Measurements from ENCODE around the gene CDX2. TPM values are rescaled to one million over a fixed set of nuclear protein-coding genes. Genes with fewer than 3 reads are reported as not detected.

The CDX2 gene
- total and polyA plus RNA-seq, 9 of the 15 experiments (the other 6 are each of a cell fraction or from before 2014, with no cell fraction given) = 0.04 TPM; not detected in 8

DNA sequence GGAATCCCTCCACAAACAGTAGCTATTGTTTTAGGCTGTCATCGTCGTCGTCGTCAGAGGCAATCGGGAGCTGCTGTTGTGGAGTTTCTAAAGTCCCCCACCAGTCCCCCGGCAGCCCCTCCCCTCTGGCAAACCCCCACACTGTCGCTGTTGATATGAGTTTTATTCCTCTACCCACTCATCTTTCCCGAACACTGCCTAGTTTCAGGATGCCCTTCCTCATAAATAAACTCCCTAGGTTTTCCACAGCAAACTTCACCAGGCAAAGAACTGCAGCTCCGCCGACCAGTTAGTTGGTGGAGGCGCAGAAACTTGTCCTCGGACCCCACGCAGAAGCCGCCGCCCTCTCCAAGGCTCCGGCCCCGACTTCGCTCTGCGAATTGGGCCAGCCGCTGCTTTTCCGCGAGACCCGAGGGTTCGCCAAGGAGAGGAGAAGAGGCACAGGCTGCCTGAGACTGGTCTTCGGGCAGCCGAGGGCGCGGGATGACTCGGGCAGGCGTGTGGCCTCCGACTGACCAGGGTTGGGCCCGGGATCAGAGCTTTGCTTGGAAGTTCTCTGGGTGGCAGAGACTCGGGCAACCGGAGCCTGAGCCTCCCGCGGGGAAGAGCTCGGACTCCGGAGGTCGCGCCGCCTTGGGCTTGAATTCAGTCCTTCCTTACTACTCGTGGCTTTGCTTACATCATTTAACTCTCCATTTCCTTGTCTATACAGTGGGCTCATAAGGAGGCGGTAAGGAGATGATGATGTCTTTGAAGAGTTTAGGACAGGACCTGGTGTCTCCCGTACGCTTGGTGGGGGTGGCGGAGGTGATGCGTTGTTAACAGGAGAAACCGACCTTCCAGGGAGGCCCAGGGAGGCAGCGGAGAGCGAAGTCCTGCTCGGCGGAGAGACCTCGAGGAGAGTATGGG lies 41.4 kb downstream of the CDX2 start:
- intact Hi-C loops (cut with micrococcal nuclease) (no loop called here), in situ Hi-C loops (cut with MboI) (no loop called here)
- DNase-seq (ENCODE audit: extremely low read depth in 1 of 4, low spot score in 3 of 4) (no peak), ATAC-seq (no peak), FAIRE-seq (no peak)
- no peaks in the 10 kb centered on the region for H3K79me2 ChIP-seq (ENCODE audit: control insufficient read depth, insufficient read depth, low read length)
- H3K4me1 ChIP-seq (replicated peaks in 1 of 2; ENCODE audit: control insufficient read depth in 2 of 2, insufficient read depth in 2 of 2, low read length in 2 of 2) = no peaks in the 10 kb centered on the region; a peak in 1 of 5 replicates
- H2AFZ ChIP-seq (ENCODE audit: low read depth, low read length) = no peak overlapping the region
- no TSS peak for BruUV-seq (replicated peaks)
- no peaks in the 10 kb centered on the region for H4K20me1 ChIP-seq (replicated peaks; ENCODE audit: control insufficient read depth, insufficient read depth, low read length)
- TF ChIP-seq ZFP36 (IDR thresholded peaks at IDR 0.05; ENCODE audit: low read depth, low read length, partially characterized antibody) (no peak), ZNF217 (CRISPR knock-in tag; IDR thresholded peaks at IDR 0.05) (no peak), CBFA2T3 (IDR thresholded peaks at IDR 0.05) (no peak), FOSL1 (tag; conservative IDR thresholded peaks at IDR 0.05) (no peak), XRCC4 (IDR thresholded peaks at IDR 0.05; ENCODE audit: extremely low read depth, insufficient read depth, insufficient read length) (no peak), ZNF436 (CRISPR knock-in tag; IDR thresholded peaks at IDR 0.05) (no peak), EWSR1 (IDR thresholded peaks at IDR 0.05; ENCODE audit: borderline replicate concordance, low read depth, partially characterized antibody) (no peak), BACH1 (tag; IDR thresholded peaks at IDR 0.05) (no peak), ZNF445 (CRISPR knock-in tag; IDR thresholded peaks at IDR 0.05; ENCODE audit: low read depth) (no peak), ZBTB17 (CRISPR knock-in tag; IDR thresholded peaks at IDR 0.05) (no peak), HCFC1 (IDR thresholded peaks at IDR 0.05; ENCODE audit: low read depth, low read length) (no peak)
- TF ChIP-seq, protein P1, sequence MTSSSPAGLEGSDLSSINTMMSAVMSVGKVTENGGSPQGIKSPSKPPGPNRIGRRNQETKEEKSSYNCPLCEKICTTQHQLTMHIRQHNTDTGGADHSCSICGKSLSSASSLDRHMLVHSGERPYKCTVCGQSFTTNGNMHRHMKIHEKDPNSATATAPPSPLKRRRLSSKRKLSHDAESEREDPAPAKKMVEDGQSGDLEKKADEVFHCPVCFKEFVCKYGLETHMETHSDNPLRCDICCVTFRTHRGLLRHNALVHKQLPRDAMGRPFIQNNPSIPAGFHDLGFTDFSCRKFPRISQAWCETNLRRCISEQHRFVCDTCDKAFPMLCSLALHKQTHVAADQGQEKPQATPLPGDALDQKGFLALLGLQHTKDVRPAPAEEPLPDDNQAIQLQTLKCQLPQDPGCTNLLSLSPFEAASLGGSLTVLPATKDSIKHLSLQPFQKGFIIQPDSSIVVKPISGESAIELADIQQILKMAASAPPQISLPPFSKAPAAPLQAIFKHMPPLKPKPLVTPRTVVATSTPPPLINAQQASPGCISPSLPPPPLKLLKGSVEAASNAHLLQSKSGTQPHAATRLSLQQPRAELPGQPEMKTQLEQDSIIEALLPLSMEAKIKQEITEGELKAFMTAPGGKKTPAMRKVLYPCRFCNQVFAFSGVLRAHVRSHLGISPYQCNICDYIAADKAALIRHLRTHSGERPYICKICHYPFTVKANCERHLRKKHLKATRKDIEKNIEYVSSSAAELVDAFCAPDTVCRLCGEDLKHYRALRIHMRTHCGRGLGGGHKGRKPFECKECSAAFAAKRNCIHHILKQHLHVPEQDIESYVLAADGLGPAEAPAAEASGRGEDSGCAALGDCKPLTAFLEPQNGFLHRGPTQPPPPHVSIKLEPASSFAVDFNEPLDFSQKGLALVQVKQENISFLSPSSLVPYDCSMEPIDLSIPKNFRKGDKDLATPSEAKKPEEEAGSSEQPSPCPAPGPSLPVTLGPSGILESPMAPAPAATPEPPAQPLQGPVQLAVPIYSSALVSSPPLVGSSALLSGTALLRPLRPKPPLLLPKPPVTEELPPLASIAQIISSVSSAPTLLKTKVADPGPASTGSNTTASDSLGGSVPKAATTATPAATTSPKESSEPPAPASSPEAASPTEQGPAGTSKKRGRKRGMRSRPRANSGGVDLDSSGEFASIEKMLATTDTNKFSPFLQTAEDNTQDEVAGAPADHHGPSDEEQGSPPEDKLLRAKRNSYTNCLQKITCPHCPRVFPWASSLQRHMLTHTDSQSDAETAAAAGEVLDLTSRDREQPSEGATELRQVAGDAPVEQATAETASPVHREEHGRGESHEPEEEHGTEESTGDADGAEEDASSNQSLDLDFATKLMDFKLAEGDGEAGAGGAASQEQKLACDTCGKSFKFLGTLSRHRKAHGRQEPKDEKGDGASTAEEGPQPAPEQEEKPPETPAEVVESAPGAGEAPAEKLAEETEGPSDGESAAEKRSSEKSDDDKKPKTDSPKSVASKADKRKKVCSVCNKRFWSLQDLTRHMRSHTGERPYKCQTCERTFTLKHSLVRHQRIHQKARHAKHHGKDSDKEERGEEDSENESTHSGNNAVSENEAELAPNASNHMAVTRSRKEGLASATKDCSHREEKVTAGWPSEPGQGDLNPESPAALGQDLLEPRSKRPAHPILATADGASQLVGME (CRISPR knock-in tag; IDR thresholded peaks at IDR 0.05) = no peak
- TF ChIP-seq, protein P2, sequence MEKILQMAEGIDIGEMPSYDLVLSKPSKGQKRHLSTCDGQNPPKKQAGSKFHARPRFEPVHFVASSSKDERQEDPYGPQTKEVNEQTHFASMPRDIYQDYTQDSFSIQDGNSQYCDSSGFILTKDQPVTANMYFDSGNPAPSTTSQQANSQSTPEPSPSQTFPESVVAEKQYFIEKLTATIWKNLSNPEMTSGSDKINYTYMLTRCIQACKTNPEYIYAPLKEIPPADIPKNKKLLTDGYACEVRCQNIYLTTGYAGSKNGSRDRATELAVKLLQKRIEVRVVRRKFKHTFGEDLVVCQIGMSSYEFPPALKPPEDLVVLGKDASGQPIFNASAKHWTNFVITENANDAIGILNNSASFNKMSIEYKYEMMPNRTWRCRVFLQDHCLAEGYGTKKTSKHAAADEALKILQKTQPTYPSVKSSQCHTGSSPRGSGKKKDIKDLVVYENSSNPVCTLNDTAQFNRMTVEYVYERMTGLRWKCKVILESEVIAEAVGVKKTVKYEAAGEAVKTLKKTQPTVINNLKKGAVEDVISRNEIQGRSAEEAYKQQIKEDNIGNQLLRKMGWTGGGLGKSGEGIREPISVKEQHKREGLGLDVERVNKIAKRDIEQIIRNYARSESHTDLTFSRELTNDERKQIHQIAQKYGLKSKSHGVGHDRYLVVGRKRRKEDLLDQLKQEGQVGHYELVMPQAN (IDR thresholded peaks at IDR 0.05; ENCODE audit: borderline replicate concordance) = no peak
- no peaks in the 10 kb centered on the region for H3K36me3 ChIP-seq (ENCODE audit: control insufficient read depth, insufficient read depth, low read length)
- H3K9ac ChIP-seq (ENCODE audit: insufficient read depth in 1 of 2, low read depth in 2 of 2, low read length in 2 of 2) = no peak overlapping the region
- H3K9me1 ChIP-seq (ENCODE audit: control insufficient read depth, insufficient read depth, low read length) = no peaks in the 10 kb centered on the region
- H3K9me3 ChIP-seq (replicated peaks; ENCODE audit: control insufficient read depth, insufficient read depth, low read depth, low read length) = no peaks in the 10 kb centered on the region
- no peak overlapping the region for H3K27ac ChIP-seq (ENCODE audit: extremely low read depth, low read depth, low read length)
- 3% methylated on average over 13 of the region's 53 CpGs for WGBS (ENCODE audit: insufficient coverage, low coverage, missing lambda C conversion rate)
- no peak overlapping the region for H3K4me2 ChIP-seq (ENCODE audit: insufficient read depth, low read length)
- ChIA-PET POLR2A (interaction anchor here (0.6 kb wide), 1 partner anchor 1269 kb away, joined by 3 read pairs; no protein-coding TSS in a partner anchor), CTCF (ENCODE audit: low intra/inter-chr PET ratio) (no interaction called here)
- H3K27me3 ChIP-seq (ENCODE audit: control insufficient read depth in 2 of 2, insufficient read depth in 2 of 2, low read length in 2 of 2) = peaks cover 2 to 38% of the 10 kb centered on the region in 2 experiments; a peak in 4 of 5 replicates
- no peak overlapping the region for H3K4me3 ChIP-seq

All from K562 (cell line).